ENCODE measurements around the gene BEX1. TPM values are rescaled to one million over a fixed set of nuclear protein-coding genes. Genes with fewer than 3 reads are reported as not detected.
A peak's percentile ranks its signal among the peaks of the same experiment; 100 is the strongest.

BEX1 gene
- total RNA-seq, 1 experiment from 2014 or later = 104 TPM

GRCh38 chrX:103073467-103073866, 9.5 kb upstream of the BEX1 start:
- Histone ChIP-seq H3K9me3 (ENCODE audit: low read depth, low read length, poor library complexity, severe bottlenecking) (no peaks in the 10 kb centered on the region), H3K27ac (ENCODE audit: low read depth, low read length, poor library complexity, severe bottlenecking) (no peak overlapping the region), H3K4me1 (ENCODE audit: insufficient read depth, low read length, poor library complexity, severe bottlenecking) (no peaks in the 10 kb centered on the region), H3K27me3 (replicated peaks; ENCODE audit: insufficient read depth, low read depth, low read length, poor library complexity) (no peaks in the 10 kb centered on the region), H3K36me3 (ENCODE audit: insufficient read depth, low read length, poor library complexity, severe bottlenecking) (no peaks in the 10 kb centered on the region), H3K4me3 (ENCODE audit: low read depth, low read length, poor library complexity, severe bottlenecking) (no peak overlapping the region)
- TF ChIP-seq CTCF (conservative IDR thresholded peaks at IDR 0.05; ENCODE audit: low read depth, low read length) = no peak
- TF ChIP-seq EZH2 (IDR thresholded peaks at IDR 0.05; ENCODE audit: borderline replicate concordance, low read depth, low read length, poor library complexity, severe bottlenecking) = no peak
- ChIA-PET POLR2A (ENCODE audit: low non-redundant PET) (no interaction called here), CTCF (no interaction called here)
- no peak for DNase-seq (ENCODE audit: low spot score)
- no TSS peak for BruUV-seq (replicated peaks)
- intact Hi-C loops (cut with micrococcal nuclease; ENCODE audit: unreplicated experiment) = no loop called here

GRCh38 chrX:103066606-103067005, 2.6 kb upstream of the BEX1 start:
- ChIA-PET POLR2A (ENCODE audit: low non-redundant PET) (no interaction called here), CTCF (no interaction called here)
- Histone ChIP-seq H3K36me3 (ENCODE audit: insufficient read depth, low read length, poor library complexity, severe bottlenecking) (no peaks in the 10 kb centered on the region), H3K4me1 (ENCODE audit: insufficient read depth, low read length, poor library complexity, severe bottlenecking) (no peaks in the 10 kb centered on the region), H3K27ac (ENCODE audit: low read depth, low read length, poor library complexity, severe bottlenecking) (no peak overlapping the region), H3K27me3 (replicated peaks; ENCODE audit: insufficient read depth, low read depth, low read length, poor library complexity) (no peaks in the 10 kb centered on the region), H3K4me3 (ENCODE audit: low read depth, low read length, poor library complexity, severe bottlenecking) (no peak overlapping the region), H3K9me3 (ENCODE audit: low read depth, low read length, poor library complexity, severe bottlenecking) (no peaks in the 10 kb centered on the region)
- no TSS peak for BruUV-seq (replicated peaks)
- intact Hi-C loops (cut with micrococcal nuclease; ENCODE audit: unreplicated experiment) = no loop called here
- TF ChIP-seq CTCF (conservative IDR thresholded peaks at IDR 0.05; ENCODE audit: low read depth, low read length) (no peak), EZH2 (IDR thresholded peaks at IDR 0.05; ENCODE audit: borderline replicate concordance, low read depth, low read length, poor library complexity, severe bottlenecking) (no peak)
- DNase-seq (ENCODE audit: low spot score) = no peak

GRCh38 chrX:103063191-103063845, 653 bp downstream of the BEX1 start:
- DNase-seq (ENCODE audit: low spot score) = peak; percentile 53
- Histone ChIP-seq H3K27me3 (replicated peaks; ENCODE audit: insufficient read depth, low read depth, low read length, poor library complexity) (no peaks in the 10 kb centered on the region), H3K4me3 (ENCODE audit: low read depth, low read length, poor library complexity, severe bottlenecking) (peak overlapping the region; percentile 55), H3K27ac (ENCODE audit: low read depth, low read length, poor library complexity, severe bottlenecking) (no peak overlapping the region), H3K36me3 (ENCODE audit: insufficient read depth, low read length, poor library complexity, severe bottlenecking) (no peaks in the 10 kb centered on the region), H3K9me3 (ENCODE audit: low read depth, low read length, poor library complexity, severe bottlenecking) (no peaks in the 10 kb centered on the region), H3K4me1 (ENCODE audit: insufficient read depth, low read length, poor library complexity, severe bottlenecking) (no peaks in the 10 kb centered on the region)
- intact Hi-C loops (cut with micrococcal nuclease; ENCODE audit: unreplicated experiment) = loop anchor here (5.0 kb wide), 1 partner anchor 94 kb away; no protein-coding TSS in a partner anchor
- no peak for TF ChIP-seq EZH2 (IDR thresholded peaks at IDR 0.05; ENCODE audit: borderline replicate concordance, low read depth, low read length, poor library complexity, severe bottlenecking)
- no peak; the same call in 1 of the 2 replicates for TF ChIP-seq CTCF (conservative IDR thresholded peaks at IDR 0.05; ENCODE audit: low read depth, low read length)
- BruUV-seq (replicated peaks) = no TSS peak
- ChIA-PET CTCF (interaction anchor here (0.7 kb wide), 1 partner anchor 112 kb away, joined by 7 read pairs; no protein-coding TSS in a partner anchor), POLR2A (ENCODE audit: low non-redundant PET) (no interaction called here)

All from A673 (cell line).